Measurements from ENCODE around the gene SEMA7A.

GRCh38 chr15:74420193-74420905 is 13.4 kb downstream of the SEMA7A start:
- TF ChIP-seq, protein P1, sequence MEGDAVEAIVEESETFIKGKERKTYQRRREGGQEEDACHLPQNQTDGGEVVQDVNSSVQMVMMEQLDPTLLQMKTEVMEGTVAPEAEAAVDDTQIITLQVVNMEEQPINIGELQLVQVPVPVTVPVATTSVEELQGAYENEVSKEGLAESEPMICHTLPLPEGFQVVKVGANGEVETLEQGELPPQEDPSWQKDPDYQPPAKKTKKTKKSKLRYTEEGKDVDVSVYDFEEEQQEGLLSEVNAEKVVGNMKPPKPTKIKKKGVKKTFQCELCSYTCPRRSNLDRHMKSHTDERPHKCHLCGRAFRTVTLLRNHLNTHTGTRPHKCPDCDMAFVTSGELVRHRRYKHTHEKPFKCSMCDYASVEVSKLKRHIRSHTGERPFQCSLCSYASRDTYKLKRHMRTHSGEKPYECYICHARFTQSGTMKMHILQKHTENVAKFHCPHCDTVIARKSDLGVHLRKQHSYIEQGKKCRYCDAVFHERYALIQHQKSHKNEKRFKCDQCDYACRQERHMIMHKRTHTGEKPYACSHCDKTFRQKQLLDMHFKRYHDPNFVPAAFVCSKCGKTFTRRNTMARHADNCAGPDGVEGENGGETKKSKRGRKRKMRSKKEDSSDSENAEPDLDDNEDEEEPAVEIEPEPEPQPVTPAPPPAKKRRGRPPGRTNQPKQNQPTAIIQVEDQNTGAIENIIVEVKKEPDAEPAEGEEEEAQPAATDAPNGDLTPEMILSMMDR (IDR thresholded peaks at IDR 0.05): no peak
- TF ChIP-seq POLR2A (IDR thresholded peaks at IDR 0.05): no peak

Measured in tibial nerve (tissue), 3 donors.